Measurements from ENCODE around the gene LCN12.

LCN12 gene, protein sequence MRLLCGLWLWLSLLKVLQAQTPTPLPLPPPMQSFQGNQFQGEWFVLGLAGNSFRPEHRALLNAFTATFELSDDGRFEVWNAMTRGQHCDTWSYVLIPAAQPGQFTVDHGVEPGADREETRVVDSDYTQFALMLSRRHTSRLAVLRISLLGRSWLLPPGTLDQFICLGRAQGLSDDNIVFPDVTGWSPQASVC

GRCh38 chr9:136951541-136952320, at the start of gene LCN12:
Gene LCN12, plus strand, starts transcription at chr9:136952273. Its CDS starts 55 bp downstream, at chr9:136952328.
- Histone ChIP-seq H3K4me3 (ENCODE audit: low read length) (no peak within 1 kb of the TSS), H3K4me1 (ENCODE audit: control insufficient read depth, insufficient read depth, low read length) (peaks cover 5% of the 10 kb centered on the region), H3K27me3 (replicated peaks; ENCODE audit: control insufficient read depth, insufficient read depth, low read length) (peaks cover 17% of the 10 kb centered on the region), H3K9me3 (ENCODE audit: control insufficient read depth, low read length) (no peaks in the 10 kb centered on the region), H3K36me3 (ENCODE audit: control insufficient read depth, insufficient read depth, low read length, severe bottlenecking) (no peaks in the 10 kb centered on the region), H3K9ac (ENCODE audit: low read length) (no peak within 1 kb of the TSS)
- DNase-seq (ENCODE audit: low read depth), result no peak

GRCh38 chr9:136903041-136903554, 49.0 kb upstream of the LCN12 start:
- H3K4me3 ChIP-seq (ENCODE audit: low read length), result no peak overlapping the region
- H3K27me3 ChIP-seq (replicated peaks; ENCODE audit: control insufficient read depth, insufficient read depth, low read length), result no peaks in the 10 kb centered on the region
- H3K36me3 ChIP-seq (ENCODE audit: control insufficient read depth, insufficient read depth, low read length, severe bottlenecking), result peaks cover 29% of the 10 kb centered on the region
- no peaks in the 10 kb centered on the region for H3K9me3 ChIP-seq (ENCODE audit: control insufficient read depth, low read length)
- DNase-seq (ENCODE audit: low read depth), result no peak
- peaks cover 25% of the 10 kb centered on the region for H3K4me1 ChIP-seq (ENCODE audit: control insufficient read depth, insufficient read depth, low read length)
- peak overlapping the region; percentile 74 for H3K9ac ChIP-seq (ENCODE audit: low read length)

GRCh38 chr9:136906266-136906665, 45.8 kb upstream of the LCN12 start:
- peaks cover 21% of the 10 kb centered on the region for H3K4me1 ChIP-seq (ENCODE audit: control insufficient read depth, insufficient read depth, low read length)
- no peaks in the 10 kb centered on the region for H3K9me3 ChIP-seq (ENCODE audit: control insufficient read depth, low read length)
- H3K9ac ChIP-seq (ENCODE audit: low read length), result no peak overlapping the region
- H3K4me3 ChIP-seq (ENCODE audit: low read length), result no peak overlapping the region
- peaks cover 23% of the 10 kb centered on the region for H3K36me3 ChIP-seq (ENCODE audit: control insufficient read depth, insufficient read depth, low read length, severe bottlenecking)
- H3K27me3 ChIP-seq (replicated peaks; ENCODE audit: control insufficient read depth, insufficient read depth, low read length), result no peaks in the 10 kb centered on the region
- no peak for DNase-seq (ENCODE audit: low read depth)

DNA sequence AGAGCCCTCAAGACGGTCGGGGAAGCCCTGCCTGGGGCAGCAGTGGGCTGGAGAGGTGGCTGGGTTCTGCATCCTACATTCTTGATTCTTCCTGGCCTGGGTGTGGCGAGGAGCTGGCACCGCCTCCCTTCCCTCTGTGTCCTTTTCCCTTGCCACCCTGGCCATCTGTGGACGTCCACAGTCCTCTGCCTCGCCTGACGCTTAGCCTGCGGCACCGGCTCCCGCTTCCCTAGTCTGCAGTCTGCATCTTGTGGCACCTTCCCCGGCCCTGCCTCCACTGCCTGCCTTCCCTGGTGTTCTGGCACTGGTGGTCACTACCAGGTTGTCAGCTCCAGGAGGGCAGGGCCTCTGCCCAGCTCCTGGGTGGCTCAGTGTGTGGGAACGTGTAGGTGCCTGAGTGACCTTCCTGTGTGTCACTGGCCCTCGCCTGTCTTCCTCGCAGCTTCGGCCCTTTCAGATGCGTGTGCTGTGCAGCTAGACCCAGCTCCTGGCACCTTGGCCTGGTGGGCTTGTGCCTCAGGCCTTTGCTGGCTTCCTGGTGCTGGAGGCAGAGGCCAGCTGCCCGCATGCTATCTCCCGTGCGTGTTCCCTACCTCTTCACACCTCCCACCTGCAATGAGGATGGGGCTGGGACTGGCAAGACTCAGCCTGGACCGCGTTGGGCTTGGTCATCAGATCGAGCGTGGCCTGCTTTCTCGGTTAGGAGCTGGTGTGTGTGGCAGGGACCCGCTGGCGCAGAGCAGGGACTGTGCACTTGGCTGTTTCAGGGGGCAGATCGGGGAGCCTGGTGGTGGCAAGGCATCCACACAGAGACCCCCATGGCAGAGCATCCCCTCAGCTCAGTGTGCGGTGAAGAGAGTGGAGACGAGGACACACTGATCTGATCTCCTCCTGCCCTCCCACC, 44.8 kb upstream of the LCN12 start:
- DNase-seq (ENCODE audit: low read depth), result no peak
- no peaks in the 10 kb centered on the region for H3K27me3 ChIP-seq (replicated peaks; ENCODE audit: control insufficient read depth, insufficient read depth, low read length)
- H3K4me1 ChIP-seq (ENCODE audit: control insufficient read depth, insufficient read depth, low read length), result peaks cover 11% of the 10 kb centered on the region
- no peak overlapping the region for H3K9ac ChIP-seq (ENCODE audit: low read length)
- H3K9me3 ChIP-seq (ENCODE audit: control insufficient read depth, low read length), result no peaks in the 10 kb centered on the region
- H3K36me3 ChIP-seq (ENCODE audit: control insufficient read depth, insufficient read depth, low read length, severe bottlenecking), result peaks cover 24% of the 10 kb centered on the region
- no peak overlapping the region for H3K4me3 ChIP-seq (ENCODE audit: low read length)

GRCh38 chr9:136910197-136910900, 41.7 kb upstream of the LCN12 start:
- no peak for DNase-seq (ENCODE audit: low read depth)
- Histone ChIP-seq H3K4me3 (ENCODE audit: low read length) (no peak overlapping the region), H3K9ac (ENCODE audit: low read length) (no peak overlapping the region), H3K36me3 (ENCODE audit: control insufficient read depth, insufficient read depth, low read length, severe bottlenecking) (peaks cover 35% of the 10 kb centered on the region), H3K9me3 (ENCODE audit: control insufficient read depth, low read length) (no peaks in the 10 kb centered on the region), H3K4me1 (ENCODE audit: control insufficient read depth, insufficient read depth, low read length) (no peaks in the 10 kb centered on the region), H3K27me3 (replicated peaks; ENCODE audit: control insufficient read depth, insufficient read depth, low read length) (no peaks in the 10 kb centered on the region)

DNA sequence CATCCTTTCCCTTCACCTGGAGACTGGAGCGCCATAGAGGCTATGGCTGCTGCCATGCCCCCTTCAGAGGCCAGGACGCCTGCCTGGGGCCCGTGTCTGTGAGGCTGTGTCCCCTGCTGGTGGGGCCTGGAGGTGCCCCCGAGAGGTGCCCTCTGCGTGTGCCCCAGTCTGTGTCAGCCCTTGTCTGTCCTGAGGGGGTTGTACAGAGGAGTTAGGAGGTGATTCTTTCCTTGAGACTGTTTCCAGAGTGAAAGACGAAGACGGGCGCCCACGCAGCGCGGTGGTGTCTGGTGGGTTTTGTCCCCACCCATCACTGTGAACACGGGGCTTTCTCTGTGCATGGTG, 41.2 kb upstream of the LCN12 start:
- no peak for DNase-seq (ENCODE audit: low read depth)
- H3K4me3 ChIP-seq (ENCODE audit: low read length), result no peak overlapping the region
- no peaks in the 10 kb centered on the region for H3K9me3 ChIP-seq (ENCODE audit: control insufficient read depth, low read length)
- no peak overlapping the region for H3K9ac ChIP-seq (ENCODE audit: low read length)
- no peaks in the 10 kb centered on the region for H3K4me1 ChIP-seq (ENCODE audit: control insufficient read depth, insufficient read depth, low read length)
- peaks cover 40% of the 10 kb centered on the region for H3K36me3 ChIP-seq (ENCODE audit: control insufficient read depth, insufficient read depth, low read length, severe bottlenecking)
- H3K27me3 ChIP-seq (replicated peaks; ENCODE audit: control insufficient read depth, insufficient read depth, low read length), result no peaks in the 10 kb centered on the region

GRCh38 chr9:136913701-136914438, 38.2 kb upstream of the LCN12 start:
- no peaks in the 10 kb centered on the region for H3K4me1 ChIP-seq (ENCODE audit: control insufficient read depth, insufficient read depth, low read length)
- DNase-seq (ENCODE audit: low read depth), result no peak
- H3K36me3 ChIP-seq (ENCODE audit: control insufficient read depth, insufficient read depth, low read length, severe bottlenecking), result peaks cover 47% of the 10 kb centered on the region
- no peak overlapping the region for H3K9ac ChIP-seq (ENCODE audit: low read length)
- no peak overlapping the region for H3K4me3 ChIP-seq (ENCODE audit: low read length)
- no peaks in the 10 kb centered on the region for H3K9me3 ChIP-seq (ENCODE audit: control insufficient read depth, low read length)
- no peaks in the 10 kb centered on the region for H3K27me3 ChIP-seq (replicated peaks; ENCODE audit: control insufficient read depth, insufficient read depth, low read length)

- Histone ChIP-seq H3K27me3 (replicated peaks; ENCODE audit: control insufficient read depth, insufficient read depth, low read length) (no peaks in the 10 kb centered on the region), H3K9ac (ENCODE audit: low read length) (no peak overlapping the region), H3K9me3 (ENCODE audit: control insufficient read depth, low read length) (no peaks in the 10 kb centered on the region), H3K36me3 (ENCODE audit: control insufficient read depth, insufficient read depth, low read length, severe bottlenecking) (peaks cover 49% of the 10 kb centered on the region), H3K4me3 (ENCODE audit: low read length) (no peak overlapping the region), H3K4me1 (ENCODE audit: control insufficient read depth, insufficient read depth, low read length) (no peaks in the 10 kb centered on the region)
- no peak for DNase-seq (ENCODE audit: low read depth)
Observed at GRCh38 chr9:136915632-136916329, 36.3 kb upstream of the LCN12 start.

- no peaks in the 10 kb centered on the region for H3K4me1 ChIP-seq (ENCODE audit: control insufficient read depth, insufficient read depth, low read length)
- no peaks in the 10 kb centered on the region for H3K9me3 ChIP-seq (ENCODE audit: control insufficient read depth, low read length)
- no peak for DNase-seq (ENCODE audit: low read depth)
- peaks cover 51% of the 10 kb centered on the region for H3K36me3 ChIP-seq (ENCODE audit: control insufficient read depth, insufficient read depth, low read length, severe bottlenecking)
- H3K9ac ChIP-seq (ENCODE audit: low read length), result no peak overlapping the region
- no peaks in the 10 kb centered on the region for H3K27me3 ChIP-seq (replicated peaks; ENCODE audit: control insufficient read depth, insufficient read depth, low read length)
- no peak overlapping the region for H3K4me3 ChIP-seq (ENCODE audit: low read length)
Observed at GRCh38 chr9:136916330-136917184, 35.5 kb upstream of the LCN12 start.
